Measurements from ENCODE around the gene ENO4.

ENO4 gene

GRCh38 chr10:116886772-116887171, 37.5 kb downstream of the ENO4 start:
- Histone ChIP-seq H3K4me1 (peaks cover 42% of the 10 kb centered on the region), H3K9ac (no peak overlapping the region), H2AFZ (peak overlapping the region; percentile 68), H3K79me2 (no peaks in the 10 kb centered on the region), H3K4me3 (ENCODE audit: low read depth, low read length) (no peak overlapping the region), H3K36me3 (ENCODE audit: control insufficient read depth, insufficient read depth, low read length) (no peaks in the 10 kb centered on the region), H3K27me3 (ENCODE audit: control insufficient read depth, insufficient read depth, low read length) (no peaks in the 10 kb centered on the region), H3K27ac (peak overlapping the region; percentile 83), H3K9me3 (ENCODE audit: control insufficient read depth, low read length) (no peaks in the 10 kb centered on the region), H3K4me2 (ENCODE audit: low read length) (peak overlapping the region; percentile 2)
- TF ChIP-seq CTCF (IDR thresholded peaks at IDR 0.05) = no peak

GRCh38 chr10:116888380-116889055, 39.2 kb downstream of the ENO4 start:
- Histone ChIP-seq H3K27ac (peak overlapping the region; percentile 83), H3K4me3 (ENCODE audit: low read depth, low read length) (no peak overlapping the region), H3K4me1 (peaks cover 42% of the 10 kb centered on the region), H3K79me2 (no peaks in the 10 kb centered on the region), H3K9me3 (ENCODE audit: control insufficient read depth, low read length) (no peaks in the 10 kb centered on the region), H3K36me3 (ENCODE audit: control insufficient read depth, insufficient read depth, low read length) (no peaks in the 10 kb centered on the region), H3K4me2 (ENCODE audit: low read length) (no peak overlapping the region), H3K9ac (no peak overlapping the region), H2AFZ (peak overlapping the region; percentile 68), H3K27me3 (ENCODE audit: control insufficient read depth, insufficient read depth, low read length) (no peaks in the 10 kb centered on the region)
- TF ChIP-seq CTCF (IDR thresholded peaks at IDR 0.05) = no peak

- no peak for TF ChIP-seq CTCF (IDR thresholded peaks at IDR 0.05)
- no peaks in the 10 kb centered on the region for H3K27me3 ChIP-seq (ENCODE audit: control insufficient read depth, insufficient read depth, low read length)
- H3K36me3 ChIP-seq (ENCODE audit: control insufficient read depth, insufficient read depth, low read length) = no peaks in the 10 kb centered on the region
- H3K9ac ChIP-seq = no peak overlapping the region
- H3K4me2 ChIP-seq (ENCODE audit: low read length) = no peak overlapping the region
- no peaks in the 10 kb centered on the region for H3K9me3 ChIP-seq (ENCODE audit: control insufficient read depth, low read length)
- H3K27ac ChIP-seq = peak overlapping the region; percentile 83
- no peak overlapping the region for H3K4me3 ChIP-seq (ENCODE audit: low read depth, low read length)
- peaks cover 42% of the 10 kb centered on the region for H3K4me1 ChIP-seq
- peak overlapping the region; percentile 68 for H2AFZ ChIP-seq
- no peaks in the 10 kb centered on the region for H3K79me2 ChIP-seq
These were observed 39.8 kb downstream of the ENO4 start for GRCh38 chr10:116889066-116889465.

- Histone ChIP-seq H3K27ac (no peak overlapping the region), H3K4me1 (peaks cover 31% of the 10 kb centered on the region), H3K27me3 (ENCODE audit: control insufficient read depth, insufficient read depth, low read length) (no peaks in the 10 kb centered on the region), H3K9me3 (ENCODE audit: control insufficient read depth, low read length) (no peaks in the 10 kb centered on the region), H3K4me2 (ENCODE audit: low read length) (no peak overlapping the region), H3K36me3 (ENCODE audit: control insufficient read depth, insufficient read depth, low read length) (no peaks in the 10 kb centered on the region), H3K9ac (no peak overlapping the region), H2AFZ (no peak overlapping the region), H3K4me3 (ENCODE audit: low read depth, low read length) (no peak overlapping the region), H3K79me2 (no peaks in the 10 kb centered on the region)
- TF ChIP-seq CTCF (IDR thresholded peaks at IDR 0.05) = no peak
These were observed 41.9 kb downstream of the ENO4 start for GRCh38 chr10:116891208-116891607.

Data from parathyroid adenoma (tissue), 2 donors.